Esophagus muscularis mucosa (tissue), 4 donors: Measurements from ENCODE around the gene FTCDNL1. TPM values are rescaled to one million over a fixed set of nuclear protein-coding genes. Genes with fewer than 3 reads are reported as not detected.

Experiments
- DNase-seq: peaks from one replicate; pipeline ENCODE4 v3.0.0-alpha.2; 2017; ENCODE audit errors: extremely low spot score
- H3K27ac ChIP-seq, 4 donors: fragments of 200-600 bp; sonication (generic); replicated peaks in 1 of 4; 1 replicate in 3 of 4; 2 replicates in 1 of 4; pipeline ENCODE4 v1.5.1; 2016 to 2019; ENCODE audit warnings: mild to moderate bottlenecking in 1 of 4
- H3K27me3 ChIP-seq, 4 donors: fragments of 200-600 bp; sonication (generic); one replicate each; pipeline versions ENCODE4 v1.5.1 to v1.6.0; 2016 to 2019
- H3K36me3 ChIP-seq, 4 donors: fragments of 200-600 bp; sonication (generic); one replicate each; pipeline ENCODE4 v1.5.1; 2016 to 2019
- H3K4me1 ChIP-seq, 4 donors: fragments of 200-600 bp; sonication (generic); one replicate each; pipeline ENCODE4 v1.5.1; 2016 to 2019
- H3K4me3 ChIP-seq, 4 donors: fragments of 200-600 bp; sonication (generic); 1 replicate in 2 of 4; 2 replicates in 2 of 4; pipeline ENCODE4 v1.5.1; 2016 to 2019; ENCODE audit warnings: mild to moderate bottlenecking in 4 of 4, moderate library complexity in 1 of 4
- H3K9me3 ChIP-seq, 4 donors: fragments of 200-600 bp; sonication (generic); 1 replicate in 3 of 4; 2 replicates in 1 of 4; pipeline ENCODE4 v1.5.1; 2016 to 2019
- CTCF ChIP-seq, 3 experiments: fragments of 200-600 bp in 2 of 3; fragments of 450-650 bp in 1 of 3; sonication (generic) in 2 of 3; IDR thresholded peaks; one replicate each; pipeline ENCODE4 v1.5.1; 2017 to 2019; ENCODE audit warnings: antibody characterized with exemption in 3 of 3, mild to moderate bottlenecking in 2 of 3, moderate library complexity in 1 of 3
- EP300 ChIP-seq: sonication (generic); formaldehyde crosslinking; IDR thresholded peaks from one replicate; pipeline ENCODE4 v1.6.1; 2017; ENCODE audit warnings: antibody characterized with exemption
- POLR2A ChIP-seq: fragments of 450-650 bp; IDR thresholded peaks from one replicate; pipeline ENCODE4 v1.6.1; 2017; ENCODE audit warnings: antibody characterized with exemption, moderate library complexity, mild to moderate bottlenecking, low read depth
- POLR2AphosphoS5 ChIP-seq, 2 donors: sonication (generic); formaldehyde crosslinking; IDR thresholded peaks; one replicate each; pipeline ENCODE4 v1.6.1; 2017; ENCODE audit warnings: antibody characterized with exemption in 2 of 2
- WGBS: methylation state at CpG from one replicate; pipeline ENCODE4 v1.1.5; 2018; 5-methylcytosine and 5-hydroxymethylcytosine counted together
- intact Hi-C: fragments of 100-400 bp; cut with DNase I; formaldehyde crosslinking; loops from one replicate; pipeline ENCODE4 v1.15.1; 2023
- total RNA-seq, 4 donors: library from RNA; depleted of rRNA; stranded (reverse); fragments of >200 nt; gene quantifications; one replicate each; pipeline versions ENCODE4 v1.1.0 to v1.2.1, GENCODE V29; 2016

FTCDNL1 gene
- total RNA-seq, 4 donors from 2014 or later: 1.2 to 5.3 (median 2.0) TPM

GRCh38 chr2:199740111-199740428, 110.9 kb downstream of the FTCDNL1 start:
- Histone ChIP-seq H3K9me3 (no peaks in the 10 kb centered on the region), H3K36me3 (no peaks in the 10 kb centered on the region), H3K4me1 (peaks cover 0 to 9% (median 8%) of the 10 kb centered on the region in 4 donors), H3K4me3 (no peak overlapping the region), H3K27me3 (no peaks in the 10 kb centered on the region), H3K27ac (no peak overlapping the region)
- WGBS: 27% methylated on average over 5 of the region's 5 CpGs
- no peak for DNase-seq
- TF ChIP-seq POLR2AphosphoS5 (IDR thresholded peaks at IDR 0.05): no peak
- no peak for TF ChIP-seq EP300
- TF ChIP-seq CTCF (IDR thresholded peaks at IDR 0.05): no peak
- no peak for TF ChIP-seq POLR2A
- intact Hi-C loops: loop anchor here (5.0 kb wide), 1 partner anchor 1423 kb away; no protein-coding TSS in a partner anchor

GRCh38 chr2:199739413-199740110, 111.4 kb downstream of the FTCDNL1 start:
- Histone ChIP-seq H3K9me3 (no peaks in the 10 kb centered on the region), H3K4me3 (peak overlapping the region in 1 of 4 donors; percentile 15), H3K27ac (no peak overlapping the region), H3K27me3 (no peaks in the 10 kb centered on the region), H3K4me1 (peaks cover 0 to 9% (median 8%) of the 10 kb centered on the region in 4 donors), H3K36me3 (no peaks in the 10 kb centered on the region)
- TF ChIP-seq CTCF (IDR thresholded peaks at IDR 0.05) (peak; percentile 79 to 91 (median 90)), POLR2A (no peak)
- intact Hi-C loops: loop anchor here (5.0 kb wide), 1 partner anchor 1422 kb away; no protein-coding TSS in a partner anchor
- WGBS: 36% methylated on average over 15 of the region's 15 CpGs
- DNase-seq: no peak

DNA sequence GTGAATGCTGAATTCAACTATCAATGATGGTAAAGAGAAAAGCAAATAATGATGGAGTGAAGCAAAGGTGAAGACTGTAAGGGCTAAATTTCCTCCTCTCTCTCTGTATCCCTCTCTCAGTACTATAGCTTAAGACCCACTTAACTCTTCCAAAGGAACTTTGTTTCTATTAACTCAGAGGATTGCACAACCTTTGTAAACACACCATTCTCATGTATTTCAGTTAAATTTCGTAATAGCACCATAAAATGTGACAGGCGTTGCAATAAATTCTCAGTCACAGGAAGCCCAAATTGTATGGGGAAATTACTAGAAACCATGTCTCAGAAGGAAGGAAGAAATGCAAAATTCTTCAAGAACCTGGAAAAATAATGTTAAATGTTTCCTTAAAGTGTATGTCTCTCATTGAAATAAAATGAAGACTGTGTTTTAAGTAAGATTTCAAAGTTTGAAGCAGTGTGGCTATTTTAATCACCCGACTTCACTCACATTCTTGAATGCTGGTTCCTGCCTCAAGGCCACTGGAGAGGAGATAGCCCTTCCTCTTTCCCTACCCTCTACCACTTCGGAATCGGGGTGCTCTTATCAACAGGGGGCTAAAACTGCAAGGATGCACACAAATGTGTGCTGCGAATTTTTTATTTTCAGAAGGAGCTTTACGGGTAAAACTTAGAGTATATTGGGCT, 112.1 kb downstream of the FTCDNL1 start:
- no peaks in the 10 kb centered on the region for H3K36me3 ChIP-seq
- no peak overlapping the region for H3K27ac ChIP-seq
- H3K4me1 ChIP-seq: peaks cover 0 to 9% (median 8%) of the 10 kb centered on the region in 4 donors
- no peaks in the 10 kb centered on the region for H3K27me3 ChIP-seq
- H3K4me3 ChIP-seq: no peak overlapping the region
- TF ChIP-seq POLR2A (no peak), CTCF (IDR thresholded peaks at IDR 0.05) (no peak), POLR2AphosphoS5 (IDR thresholded peaks at IDR 0.05) (no peak), EP300 (no peak)
- DNase-seq: no peak
- intact Hi-C loops: no loop called here
- no peaks in the 10 kb centered on the region for H3K9me3 ChIP-seq
- WGBS: 74% methylated on average over 7 of the region's 7 CpGs

DNA sequence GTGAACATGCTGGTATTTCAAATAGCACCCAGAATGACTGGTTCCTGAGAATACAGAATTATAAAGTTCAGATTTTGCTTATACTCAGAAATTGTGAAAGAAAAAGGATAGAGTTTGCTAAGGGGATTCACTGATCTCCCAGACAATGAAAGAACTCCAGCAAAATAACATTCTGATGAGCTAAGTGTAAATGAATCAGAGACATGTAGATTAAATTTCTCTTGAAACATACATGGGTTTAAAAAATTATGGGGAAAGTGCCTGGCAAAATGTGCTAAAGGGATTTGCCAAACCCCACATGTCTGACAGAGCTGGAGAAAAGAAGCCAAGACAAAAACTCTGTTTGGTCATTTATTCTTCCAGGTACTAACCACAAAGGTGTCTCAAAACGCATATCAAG, 116.3 kb downstream of the FTCDNL1 start:
- Histone ChIP-seq H3K4me3 (no peak overlapping the region), H3K27ac (no peak overlapping the region), H3K27me3 (no peaks in the 10 kb centered on the region), H3K36me3 (no peaks in the 10 kb centered on the region), H3K9me3 (no peaks in the 10 kb centered on the region), H3K4me1 (peaks cover 0 to 3% (median 2%) of the 10 kb centered on the region in 4 donors)
- DNase-seq: no peak
- intact Hi-C loops: no loop called here
- 63% methylated on average over 1 of the region's 1 CpG for WGBS
- no peak for TF ChIP-seq EP300
- TF ChIP-seq POLR2AphosphoS5 (IDR thresholded peaks at IDR 0.05): no peak
- TF ChIP-seq CTCF (IDR thresholded peaks at IDR 0.05): no peak
- TF ChIP-seq POLR2A: no peak
